Endothelial cell of umbilical vein (primary cell): ENCODE data around the gene C1QTNF2. TPM values are rescaled to one million over a fixed set of nuclear protein-coding genes. Genes with fewer than 3 reads are reported as not detected.

Experiments
- BruUV-seq: library from RNA; stranded (reverse); fragments of 400-500 nt; replicated peaks from 2 replicates; lab custom pipeline; 2021; lab: Mats Ljungman, UMichigan
- CTCF ChIA-PET: fragments of 300-600, 350-600 bp; sonication (Branson Sonifier 250); formaldehyde crosslinking; loops from one replicate; lab custom pipeline; 2021; ENCODE audit warnings: antibody characterized with exemption, inconsistent platforms; lab: Charles Lee
- POLR2A ChIA-PET: fragments of 300-600, 350-600 bp; sonication (Branson Sonifier 250); formaldehyde crosslinking; loops from one replicate; lab custom pipeline; 2021; ENCODE audit warnings: antibody characterized with exemption, inconsistent platforms; lab: Charles Lee
- DNase-seq: peaks from one replicate; pipeline ENCODE4 v3.0.0-alpha.2; 2011; ENCODE audit warnings: low read depth, low spot score
- FAIRE-seq: peaks from 2 replicates; lab custom pipeline; 2011; peaks lifted over from hg19 to GRCh38; lab: Jason Lieb, UNC
- H2AFZ ChIP-seq: 2 replicates; pipeline ENCODE4 v1.6.0; 2012; ENCODE audit warnings: low read depth, low read length, control low read depth, inconsistent platforms
- H3K27ac ChIP-seq: 2 replicates; pipeline ENCODE4 v1.5.1; 2011; ENCODE audit warnings: low read depth, mild to moderate bottlenecking, control low read depth, low read length, moderate library complexity; ENCODE audit not compliant: insufficient read depth
- H3K27me3 ChIP-seq, 2 experiments: 2 replicates each; pipeline versions ENCODE4 v1.6.0 to v1.6.1; 2011; ENCODE audit warnings: low read length in 2 of 2, mixed read lengths in 1 of 2; ENCODE audit not compliant: control insufficient read depth in 2 of 2, insufficient read depth in 2 of 2
- H3K36me3 ChIP-seq, 2 experiments: 2 replicates in 1 of 2; 3 replicates in 1 of 2; pipeline ENCODE4 v1.5.1; 2011; ENCODE audit warnings: low read length in 2 of 2, mild to moderate bottlenecking in 1 of 2, moderate library complexity in 1 of 2; ENCODE audit not compliant: control insufficient read depth in 2 of 2, insufficient read depth in 2 of 2; ENCODE audit errors: extremely low read depth in 1 of 2
- H3K4me1 ChIP-seq: 3 replicates; pipeline ENCODE4 v1.5.1; 2011; ENCODE audit warnings: mild to moderate bottlenecking, low read length; ENCODE audit not compliant: control insufficient read depth, insufficient read depth; ENCODE audit errors: extremely low read depth
- H3K4me2 ChIP-seq: 2 replicates; pipeline ENCODE4 v1.6.1; 2011; ENCODE audit warnings: low read length, control low read depth, mixed read lengths; ENCODE audit not compliant: insufficient read depth
- H3K4me3 ChIP-seq, 3 experiments: fragments of 200-600 bp in 1 of 3; sonication (generic), shearing (Covaris generic) in 1 of 3; replicated peaks in 1 of 3; 2 replicates each; pipeline ENCODE4 v1.5.1; 2011 to 2016; ENCODE audit warnings: control low read depth in 3 of 3, low read length in 3 of 3, mild to moderate bottlenecking in 2 of 3, inconsistent platforms in 1 of 3, low read depth in 1 of 3, moderate library complexity in 1 of 3; ENCODE audit not compliant: insufficient read depth in 1 of 3
- H3K79me2 ChIP-seq: 2 replicates; pipeline ENCODE4 v1.6.0; 2012; ENCODE audit warnings: low read length, inconsistent platforms; ENCODE audit not compliant: control insufficient read depth, insufficient read depth
- H3K9ac ChIP-seq: replicated peaks from 2 replicates; pipeline ENCODE3; 2011; ENCODE audit warnings: low read length, control low read depth; ENCODE audit not compliant: insufficient read depth; ENCODE audit errors: extremely low read depth
- H3K9me1 ChIP-seq: replicated peaks from 3 replicates; pipeline ENCODE4 v1.6.0; 2011; ENCODE audit warnings: mild to moderate bottlenecking, low read length; ENCODE audit not compliant: control insufficient read depth, insufficient read depth; ENCODE audit errors: extremely low read depth
- H3K9me3 ChIP-seq: replicated peaks from 2 replicates; pipeline ENCODE4 v1.5.1; 2012; ENCODE audit warnings: low read length, inconsistent platforms; ENCODE audit not compliant: control insufficient read depth, insufficient read depth
- H4K20me1 ChIP-seq: replicated peaks from 2 replicates; pipeline ENCODE3; 2011; ENCODE audit warnings: mild to moderate bottlenecking, low read length; ENCODE audit not compliant: control insufficient read depth, insufficient read depth; ENCODE audit errors: extremely low read depth
- CTCF ChIP-seq, 2 donors: IDR thresholded peaks; 1 replicate in 1 of 2; 2 replicates in 1 of 2; pipeline ENCODE4 v1.5.1; 2011; ENCODE audit warnings: low read length in 2 of 2, mild to moderate bottlenecking in 2 of 2, moderate library complexity in 2 of 2, control low read depth in 1 of 2, inconsistent platforms in 1 of 2, low read depth in 1 of 2; ENCODE audit not compliant: insufficient read depth in 1 of 2; ENCODE audit errors: extremely low read depth in 1 of 2
- EZH2 ChIP-seq: IDR thresholded peaks from 2 replicates; pipeline ENCODE4 v1.6.1; 2012; ENCODE audit warnings: borderline replicate concordance, low read depth, mild to moderate bottlenecking, moderate library complexity, low read length, inconsistent platforms; ENCODE audit not compliant: severe bottlenecking
- FOS ChIP-seq: IDR thresholded peaks from 2 replicates; pipeline ENCODE4 v1.6.1; 2011; ENCODE audit warnings: mild to moderate bottlenecking, low read length, moderate library complexity, borderline replicate concordance; ENCODE audit not compliant: insufficient read depth
- GATA2 ChIP-seq: IDR thresholded peaks from 2 replicates; pipeline ENCODE4 v1.7.0; 2011; ENCODE audit warnings: low read depth, mild to moderate bottlenecking, moderate library complexity, mixed read lengths, low read length; ENCODE audit not compliant: insufficient read length, insufficient read depth
- JUN ChIP-seq: IDR thresholded peaks from 2 replicates; pipeline ENCODE4 v1.6.1; 2011; ENCODE audit warnings: borderline replicate concordance, low read depth; ENCODE audit not compliant: insufficient read length, insufficient read depth
- MAX ChIP-seq: IDR thresholded peaks from 2 replicates; pipeline ENCODE4 v1.6.1; 2011; ENCODE audit not compliant: insufficient read depth, insufficient read length
- MYC ChIP-seq: IDR thresholded peaks from one replicate; pipeline ENCODE4 v1.6.1; 2011; ENCODE audit warnings: mild to moderate bottlenecking, low read depth, low read length
- POLR2A ChIP-seq: IDR thresholded peaks from 2 replicates; pipeline ENCODE4 v1.6.1; 2012; ENCODE audit warnings: low read depth, mild to moderate bottlenecking, control low read depth, low read length
- dilution Hi-C: fragments of 300-500 bp; cut with MboI; formaldehyde crosslinking; loops from one replicate; pipeline ENCODE4 v1.15.0; 2019; ENCODE audit warnings: low sequenced_read_pairs; ENCODE audit not compliant: extremely low pct_ligation_motif_present
- intact Hi-C: fragments of 100-400 bp; cut with micrococcal nuclease; formaldehyde crosslinking; loops from one replicate; pipeline ENCODE4 v1.10.0; 2022
- polyA plus RNA-seq, 4 experiments: library from polyadenylated mRNA; depleted of rRNA in 3 of 4; stranded (reverse) in 3 of 4; unstranded in 1 of 4; fragments of >200 nt; gene quantifications; 2 replicates each; pipeline versions ENCODE4 v1.2.1 to v1.2.3, GENCODE V29; 2011 to 2012; ENCODE audit warnings: missing spikeins in 1 of 4
- total RNA-seq: library from RNA; stranded (reverse); gene quantifications from 2 replicates; pipeline ENCODE4 v1.2.3, GENCODE V29; 2021

C1QTNF2 gene
- total and polyA plus RNA-seq, 2 donors (not counting 3 experiments of a cell fraction or from before 2014, with no cell fraction given) = 0.52 to 0.53 TPM

GRCh38 chr5:160390787-160391696 lies 20.6 kb upstream of the C1QTNF2 start:
- H3K4me1 ChIP-seq = no peaks in the 10 kb centered on the region
- H3K4me3 ChIP-seq = no peak overlapping the region
- H3K9ac ChIP-seq = no peak overlapping the region
- ChIA-PET POLR2A (interaction anchor here (1.2 kb wide), 1 partner anchor 369 kb away, joined by 6 read pairs; no protein-coding TSS in a partner anchor), CTCF (interaction anchor here (0.6 to 8.2 kb wide), 73 partner anchors 9 to 1234 kb away, joined by 3 to 254 read pairs (median 4); partner anchors contain the start of genes C1QTNF2, FABP6, FAM200C and PTTG1)
- no peaks in the 10 kb centered on the region for H4K20me1 ChIP-seq
- dilution Hi-C loops (no loop called here), intact Hi-C loops (loop anchor here (1.0 to 10.0 kb wide), 5 partner anchors 192 to 1186 kb away; partner anchors contain the start of gene RNF145)
- DNase-seq (peak; percentile 30), FAIRE-seq (no peak)
- H3K27ac ChIP-seq = no peak overlapping the region
- no peaks in the 10 kb centered on the region for H3K9me1 ChIP-seq
- no TSS peak for BruUV-seq
- no peaks in the 10 kb centered on the region for H3K79me2 ChIP-seq
- no peak overlapping the region for H2AFZ ChIP-seq
- H3K36me3 ChIP-seq = no peaks in the 10 kb centered on the region
- TF ChIP-seq GATA2 (no peak), CTCF (IDR thresholded peaks at IDR 0.05; ENCODE audit: extremely low read depth in 1 of 2, insufficient read depth in 1 of 2, low read depth in 1 of 2, low read length in 2 of 2) (peak; percentile 11 to 20)
- no peak overlapping the region for H3K4me2 ChIP-seq
- H3K9me3 ChIP-seq = no peaks in the 10 kb centered on the region
- H3K27me3 ChIP-seq = no peaks in the 10 kb centered on the region

GRCh38 chr5:160387445-160387844 lies 17.0 kb upstream of the C1QTNF2 start:
- no peak overlapping the region for H3K4me3 ChIP-seq
- no peak for DNase-seq
- TF ChIP-seq JUN (no peak), CTCF (IDR thresholded peaks at IDR 0.05; ENCODE audit: extremely low read depth in 1 of 2, insufficient read depth in 1 of 2, low read depth in 1 of 2, low read length in 2 of 2) (no peak), FOS (no peak), MYC (no peak), POLR2A (no peak), EZH2 (no peak), GATA2 (no peak), MAX (no peak)
- H3K9me3 ChIP-seq = no peaks in the 10 kb centered on the region
- no peak overlapping the region for H3K4me2 ChIP-seq
- no peaks in the 10 kb centered on the region for H4K20me1 ChIP-seq
- POLR2A ChIA-PET = no interaction called here
- intact Hi-C loops (no loop called here), dilution Hi-C loops (no loop called here)
- no peak overlapping the region for H3K9ac ChIP-seq
- CTCF ChIA-PET = interaction anchor here (0.7 to 1.5 kb wide), 3 partner anchors 42 to 365 kb away, joined by 3 read pairs; no protein-coding TSS in a partner anchor
- no peaks in the 10 kb centered on the region for H3K9me1 ChIP-seq
- H2AFZ ChIP-seq = no peak overlapping the region
- no peak for FAIRE-seq
- H3K36me3 ChIP-seq = no peaks in the 10 kb centered on the region
- no TSS peak for BruUV-seq
- H3K4me1 ChIP-seq = no peaks in the 10 kb centered on the region
- no peak overlapping the region for H3K27ac ChIP-seq
- H3K27me3 ChIP-seq = peaks cover 0 to under 1% of the 10 kb centered on the region in 2 experiments
- no peaks in the 10 kb centered on the region for H3K79me2 ChIP-seq
